ENCODE data around the gene FIBP.

Gene FIBP

GRCh38 chr11:65854852-65855837 lies 33.1 kb downstream of the FIBP start:
- no peak for DNase-seq (ENCODE audit: low read depth)
- TF ChIP-seq CTCF (IDR thresholded peaks at IDR 0.05; ENCODE audit: control insufficient read depth, insufficient read depth, low read depth, low read length, missing control alignments) = no peak
- no peak overlapping the region; the same call in 1 of the 2 replicates for H3K4me3 ChIP-seq (ENCODE audit: control insufficient read depth, low read depth, low read length)

- H3K4me3 ChIP-seq (ENCODE audit: control insufficient read depth, low read depth, low read length) = no peak overlapping the region
- no peak for DNase-seq (ENCODE audit: low read depth)
- no peak for TF ChIP-seq CTCF (IDR thresholded peaks at IDR 0.05; ENCODE audit: control insufficient read depth, insufficient read depth, low read depth, low read length, missing control alignments)
These were observed 34.1 kb downstream of the FIBP start for GRCh38 chr11:65854161-65854592.

GRCh38 chr11:65853246-65853979 lies 34.9 kb downstream of the FIBP start:
- H3K4me3 ChIP-seq (ENCODE audit: control insufficient read depth, low read depth, low read length) = no peak overlapping the region
- TF ChIP-seq CTCF (IDR thresholded peaks at IDR 0.05; ENCODE audit: control insufficient read depth, insufficient read depth, low read depth, low read length, missing control alignments) = no peak
- DNase-seq (ENCODE audit: low read depth) = no peak

GRCh38 chr11:65852508-65853245 lies 35.6 kb downstream of the FIBP start:
- H3K4me3 ChIP-seq (ENCODE audit: control insufficient read depth, low read depth, low read length) = no peak overlapping the region
- TF ChIP-seq CTCF (IDR thresholded peaks at IDR 0.05; ENCODE audit: control insufficient read depth, insufficient read depth, low read depth, low read length, missing control alignments) = no peak
- DNase-seq (ENCODE audit: low read depth) = no peak

- TF ChIP-seq CTCF (IDR thresholded peaks at IDR 0.05; ENCODE audit: control insufficient read depth, insufficient read depth, low read depth, low read length, missing control alignments) = no peak
- no peak overlapping the region for H3K4me3 ChIP-seq (ENCODE audit: control insufficient read depth, low read depth, low read length)
- DNase-seq (ENCODE audit: low read depth) = no peak
These were observed 36.3 kb downstream of the FIBP start for GRCh38 chr11:65851811-65852507.

Data from AG09309 (cell line).